HEK293 (cell line): ENCODE results near the gene IRF3.

Source experiments
- KLF10 ChIP-seq: fragments of 450-650 bp; IDR thresholded peaks from 2 replicates; pipeline ENCODE4 v1.5.1; 2018; ENCODE audit warnings: missing biosample characterization, mild to moderate bottlenecking, missing genetic modification characterization
- KLF16 ChIP-seq: fragments of 450-650 bp; formaldehyde crosslinking; IDR thresholded peaks from 2 replicates; pipeline ENCODE4 v1.5.1; 2017; ENCODE audit warnings: missing biosample characterization, missing genetic modification characterization
- SP3 ChIP-seq: fragments of 450-650 bp; formaldehyde crosslinking; IDR thresholded peaks from 2 replicates; pipeline ENCODE4 v1.5.1; 2016; ENCODE audit warnings: missing biosample characterization, missing genetic modification characterization
- TCF7L2 ChIP-seq: IDR thresholded peaks from 2 replicates; pipeline ENCODE4 v1.6.1; 2011; ENCODE audit warnings: low read depth, mild to moderate bottlenecking, inconsistent platforms, low read length, moderate library complexity, borderline replicate concordance
- YY1 ChIP-seq: fragments of 450-650 bp; formaldehyde crosslinking; IDR thresholded peaks from 2 replicates; pipeline ENCODE4 v1.5.1; 2018; ENCODE audit warnings: missing biosample characterization, missing genetic modification characterization
- ZBTB7A ChIP-seq: fragments of 450-650 bp; formaldehyde crosslinking; IDR thresholded peaks from 2 replicates; pipeline ENCODE4 v1.5.1; 2016; ENCODE audit warnings: low read depth, missing biosample characterization, missing genetic modification characterization
- ZNF121 ChIP-seq: fragments of 450-650 bp; formaldehyde crosslinking; IDR thresholded peaks from 2 replicates; pipeline ENCODE4 v1.5.1; 2016; ENCODE audit warnings: missing biosample characterization, missing genetic modification characterization
- ZNF248 ChIP-seq: fragments of 450-650 bp; formaldehyde crosslinking; IDR thresholded peaks from 2 replicates; pipeline ENCODE4 v1.5.1; 2017; ENCODE audit warnings: missing biosample characterization, missing genetic modification characterization
- ZNF366 ChIP-seq: fragments of 450-650 bp; formaldehyde crosslinking; conservative IDR thresholded peaks from 2 replicates; pipeline ENCODE4 v1.5.1; 2016; ENCODE audit warnings: missing biosample characterization, missing genetic modification characterization
- ZNF596 ChIP-seq: fragments of 450-650 bp; IDR thresholded peaks from 2 replicates; pipeline ENCODE4 v1.5.0; 2018; ENCODE audit warnings: missing biosample characterization, mild to moderate bottlenecking, missing genetic modification characterization, moderate library complexity
- ZNF600 ChIP-seq: fragments of 450-650 bp; formaldehyde crosslinking; IDR thresholded peaks from 2 replicates; pipeline ENCODE4 v1.5.1; 2016; ENCODE audit warnings: missing biosample characterization, missing genetic modification characterization
- ZNF660 ChIP-seq: fragments of 450-650 bp; IDR thresholded peaks from 2 replicates; pipeline ENCODE4 v1.5.1; 2018; ENCODE audit warnings: missing biosample characterization, mild to moderate bottlenecking, missing genetic modification characterization
- ZNF692 ChIP-seq: fragments of 450-650 bp; formaldehyde crosslinking; IDR thresholded peaks from 2 replicates; pipeline ENCODE4 v1.5.1; 2016; ENCODE audit warnings: missing biosample characterization, missing genetic modification characterization
- ZNF768 ChIP-seq: fragments of 450-650 bp; formaldehyde crosslinking; IDR thresholded peaks from 2 replicates; pipeline ENCODE4 v1.5.1; 2018; ENCODE audit warnings: missing biosample characterization, mild to moderate bottlenecking, missing genetic modification characterization
- ZNF843 ChIP-seq: fragments of 450-650 bp; formaldehyde crosslinking; IDR thresholded peaks from 2 replicates; pipeline ENCODE4 v1.5.1; 2016; ENCODE audit warnings: missing biosample characterization, missing genetic modification characterization
- TF ChIP-seq, protein P1 (sequence below): fragments of 450-650 bp; IDR thresholded peaks from 2 replicates; pipeline ENCODE4 v1.5.1; 2018; ENCODE audit warnings: missing biosample characterization, missing genetic modification characterization
- TF ChIP-seq, protein P2 (sequence below): fragments of 450-650 bp; formaldehyde crosslinking; IDR thresholded peaks from 2 replicates; pipeline ENCODE4 v1.5.1; 2017; ENCODE audit warnings: missing biosample characterization, missing genetic modification characterization
- TF ChIP-seq, protein P3 (sequence below): fragments of 450-650 bp; formaldehyde crosslinking; IDR thresholded peaks from 2 replicates; pipeline ENCODE4 v1.5.1; 2016; ENCODE audit warnings: missing biosample characterization, missing genetic modification characterization
- TF ChIP-seq, protein P4 (sequence below): fragments of 450-650 bp; formaldehyde crosslinking; IDR thresholded peaks from 2 replicates; pipeline ENCODE4 v1.5.1; 2016; ENCODE audit warnings: missing biosample characterization, missing genetic modification characterization
- TF ChIP-seq, protein P5 (sequence below): fragments of 450-650 bp; formaldehyde crosslinking; IDR thresholded peaks from 2 replicates; pipeline ENCODE4 v1.5.1; 2016; ENCODE audit warnings: missing biosample characterization, missing genetic modification characterization
- TF ChIP-seq, protein P6 (sequence below): fragments of 450-650 bp; formaldehyde crosslinking; IDR thresholded peaks from 2 replicates; pipeline ENCODE4 v1.5.1; 2016; ENCODE audit warnings: missing biosample characterization, missing genetic modification characterization
- TF ChIP-seq, protein P7 (sequence below): fragments of 450-650 bp; formaldehyde crosslinking; conservative IDR thresholded peaks from 2 replicates; pipeline ENCODE4 v1.5.1; 2016; ENCODE audit warnings: low read depth, missing biosample characterization, missing genetic modification characterization
- TF ChIP-seq, protein P8 (sequence below): fragments of 450-650 bp; formaldehyde crosslinking; IDR thresholded peaks from 2 replicates; pipeline ENCODE4 v1.5.1; 2016; ENCODE audit warnings: missing biosample characterization, missing genetic modification characterization

Gene IRF3

DNA sequence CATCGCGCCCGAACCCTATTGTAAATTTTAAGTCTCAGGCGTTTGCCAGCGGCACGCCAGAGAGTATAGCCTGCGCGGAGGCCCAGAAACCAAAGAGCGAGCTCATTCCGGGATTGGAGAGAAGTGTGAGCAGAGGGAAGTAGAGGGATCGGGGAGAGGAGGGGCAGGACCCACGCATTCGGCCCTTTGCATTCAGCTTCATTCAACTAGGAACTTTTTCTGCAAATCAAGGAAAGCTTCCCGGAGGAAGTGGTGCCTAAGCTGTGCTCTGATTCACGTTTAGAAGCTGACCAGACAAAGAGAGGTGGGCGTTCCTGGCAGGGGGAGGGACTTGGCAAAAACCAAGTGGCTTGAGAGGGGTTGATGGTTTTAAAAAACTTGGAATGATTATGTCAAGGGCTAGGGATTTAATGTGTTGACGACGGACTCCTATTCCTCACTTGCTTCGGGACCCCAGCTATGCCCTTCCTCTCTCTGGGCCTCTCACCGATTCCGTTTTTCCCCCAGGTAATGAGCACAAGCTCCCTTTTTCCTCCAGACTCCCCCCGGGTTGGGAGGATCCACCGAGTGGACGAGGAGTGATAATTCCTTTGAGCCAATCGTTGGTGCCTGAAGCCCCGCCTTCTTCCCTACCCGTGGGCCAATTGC, 10.6 kb upstream of the IRF3 start (continued):
- no peak for TF ChIP-seq ZNF121 (tag by site-specific recombination)
- TF ChIP-seq, protein P1, sequence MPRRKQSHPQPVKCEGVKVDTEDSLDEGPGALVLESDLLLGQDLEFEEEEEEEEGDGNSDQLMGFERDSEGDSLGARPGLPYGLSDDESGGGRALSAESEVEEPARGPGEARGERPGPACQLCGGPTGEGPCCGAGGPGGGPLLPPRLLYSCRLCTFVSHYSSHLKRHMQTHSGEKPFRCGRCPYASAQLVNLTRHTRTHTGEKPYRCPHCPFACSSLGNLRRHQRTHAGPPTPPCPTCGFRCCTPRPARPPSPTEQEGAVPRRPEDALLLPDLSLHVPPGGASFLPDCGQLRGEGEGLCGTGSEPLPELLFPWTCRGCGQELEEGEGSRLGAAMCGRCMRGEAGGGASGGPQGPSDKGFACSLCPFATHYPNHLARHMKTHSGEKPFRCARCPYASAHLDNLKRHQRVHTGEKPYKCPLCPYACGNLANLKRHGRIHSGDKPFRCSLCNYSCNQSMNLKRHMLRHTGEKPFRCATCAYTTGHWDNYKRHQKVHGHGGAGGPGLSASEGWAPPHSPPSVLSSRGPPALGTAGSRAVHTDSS: peak; percentile 35; the same call in 1 of the 2 replicates
- TF ChIP-seq, protein P2, sequence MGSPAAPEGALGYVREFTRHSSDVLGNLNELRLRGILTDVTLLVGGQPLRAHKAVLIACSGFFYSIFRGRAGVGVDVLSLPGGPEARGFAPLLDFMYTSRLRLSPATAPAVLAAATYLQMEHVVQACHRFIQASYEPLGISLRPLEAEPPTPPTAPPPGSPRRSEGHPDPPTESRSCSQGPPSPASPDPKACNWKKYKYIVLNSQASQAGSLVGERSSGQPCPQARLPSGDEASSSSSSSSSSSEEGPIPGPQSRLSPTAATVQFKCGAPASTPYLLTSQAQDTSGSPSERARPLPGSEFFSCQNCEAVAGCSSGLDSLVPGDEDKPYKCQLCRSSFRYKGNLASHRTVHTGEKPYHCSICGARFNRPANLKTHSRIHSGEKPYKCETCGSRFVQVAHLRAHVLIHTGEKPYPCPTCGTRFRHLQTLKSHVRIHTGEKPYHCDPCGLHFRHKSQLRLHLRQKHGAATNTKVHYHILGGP: no peak
- peak; percentile 96 for TF ChIP-seq KLF16 (tag by site-specific recombination)
- TF ChIP-seq, protein P3, sequence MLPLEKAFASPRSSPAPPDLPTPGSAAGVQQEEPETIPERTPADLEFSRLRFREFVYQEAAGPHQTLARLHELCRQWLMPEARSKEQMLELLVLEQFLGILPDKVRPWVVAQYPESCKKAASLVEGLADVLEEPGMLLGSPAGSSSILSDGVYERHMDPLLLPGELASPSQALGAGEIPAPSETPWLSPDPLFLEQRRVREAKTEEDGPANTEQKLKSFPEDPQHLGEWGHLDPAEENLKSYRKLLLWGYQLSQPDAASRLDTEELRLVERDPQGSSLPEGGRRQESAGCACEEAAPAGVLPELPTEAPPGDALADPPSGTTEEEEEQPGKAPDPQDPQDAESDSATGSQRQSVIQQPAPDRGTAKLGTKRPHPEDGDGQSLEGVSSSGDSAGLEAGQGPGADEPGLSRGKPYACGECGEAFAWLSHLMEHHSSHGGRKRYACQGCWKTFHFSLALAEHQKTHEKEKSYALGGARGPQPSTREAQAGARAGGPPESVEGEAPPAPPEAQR (tag by site-specific recombination): no peak
- TF ChIP-seq TCF7L2: no peak
- TF ChIP-seq, protein P4, sequence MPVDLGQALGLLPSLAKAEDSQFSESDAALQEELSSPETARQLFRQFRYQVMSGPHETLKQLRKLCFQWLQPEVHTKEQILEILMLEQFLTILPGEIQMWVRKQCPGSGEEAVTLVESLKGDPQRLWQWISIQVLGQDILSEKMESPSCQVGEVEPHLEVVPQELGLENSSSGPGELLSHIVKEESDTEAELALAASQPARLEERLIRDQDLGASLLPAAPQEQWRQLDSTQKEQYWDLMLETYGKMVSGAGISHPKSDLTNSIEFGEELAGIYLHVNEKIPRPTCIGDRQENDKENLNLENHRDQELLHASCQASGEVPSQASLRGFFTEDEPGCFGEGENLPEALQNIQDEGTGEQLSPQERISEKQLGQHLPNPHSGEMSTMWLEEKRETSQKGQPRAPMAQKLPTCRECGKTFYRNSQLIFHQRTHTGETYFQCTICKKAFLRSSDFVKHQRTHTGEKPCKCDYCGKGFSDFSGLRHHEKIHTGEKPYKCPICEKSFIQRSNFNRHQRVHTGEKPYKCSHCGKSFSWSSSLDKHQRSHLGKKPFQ (tag by site-specific recombination): no peak
- TF ChIP-seq ZBTB7A (tag by site-specific recombination): no peak
- TF ChIP-seq ZNF843 (tag by site-specific recombination): no peak; the same call in 1 of the 2 replicates
- no peak; the same call in 1 of the 2 replicates for TF ChIP-seq ZNF692 (tag by site-specific recombination)
- TF ChIP-seq ZNF768 (tag by site-specific recombination): peak; percentile 96
- no peak for TF ChIP-seq YY1
- no peak for TF ChIP-seq ZNF596 (tag by site-specific recombination)
- TF ChIP-seq ZNF248 (tag by site-specific recombination): no peak
- TF ChIP-seq ZNF366 (tag by site-specific recombination): peak; percentile 94
- TF ChIP-seq SP3: peak; percentile 21
- TF ChIP-seq, protein P5, sequence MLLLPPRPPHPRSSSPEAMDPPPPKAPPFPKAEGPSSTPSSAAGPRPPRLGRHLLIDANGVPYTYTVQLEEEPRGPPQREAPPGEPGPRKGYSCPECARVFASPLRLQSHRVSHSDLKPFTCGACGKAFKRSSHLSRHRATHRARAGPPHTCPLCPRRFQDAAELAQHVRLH (tag by site-specific recombination): peak; percentile 86
- TF ChIP-seq ZNF600 (tag by site-specific recombination): no peak
- TF ChIP-seq, protein P6, sequence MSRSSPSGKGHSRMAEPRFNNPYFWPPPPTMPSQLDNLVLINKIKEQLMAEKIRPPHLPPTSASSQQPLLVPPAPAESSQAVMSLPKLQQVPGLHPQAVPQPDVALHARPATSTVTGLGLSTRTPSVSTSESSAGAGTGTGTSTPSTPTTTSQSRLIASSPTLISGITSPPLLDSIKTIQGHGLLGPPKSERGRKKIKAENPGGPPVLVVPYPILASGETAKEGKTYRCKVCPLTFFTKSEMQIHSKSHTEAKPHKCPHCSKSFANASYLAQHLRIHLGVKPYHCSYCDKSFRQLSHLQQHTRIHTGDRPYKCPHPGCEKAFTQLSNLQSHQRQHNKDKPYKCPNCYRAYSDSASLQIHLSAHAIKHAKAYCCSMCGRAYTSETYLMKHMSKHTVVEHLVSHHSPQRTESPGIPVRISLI: peak; percentile 81
- TF ChIP-seq ZNF660 (tag by site-specific recombination): peak; percentile 90
- TF ChIP-seq KLF10: peak; percentile 61; the same call in 1 of the 2 replicates
- TF ChIP-seq, protein P7, sequence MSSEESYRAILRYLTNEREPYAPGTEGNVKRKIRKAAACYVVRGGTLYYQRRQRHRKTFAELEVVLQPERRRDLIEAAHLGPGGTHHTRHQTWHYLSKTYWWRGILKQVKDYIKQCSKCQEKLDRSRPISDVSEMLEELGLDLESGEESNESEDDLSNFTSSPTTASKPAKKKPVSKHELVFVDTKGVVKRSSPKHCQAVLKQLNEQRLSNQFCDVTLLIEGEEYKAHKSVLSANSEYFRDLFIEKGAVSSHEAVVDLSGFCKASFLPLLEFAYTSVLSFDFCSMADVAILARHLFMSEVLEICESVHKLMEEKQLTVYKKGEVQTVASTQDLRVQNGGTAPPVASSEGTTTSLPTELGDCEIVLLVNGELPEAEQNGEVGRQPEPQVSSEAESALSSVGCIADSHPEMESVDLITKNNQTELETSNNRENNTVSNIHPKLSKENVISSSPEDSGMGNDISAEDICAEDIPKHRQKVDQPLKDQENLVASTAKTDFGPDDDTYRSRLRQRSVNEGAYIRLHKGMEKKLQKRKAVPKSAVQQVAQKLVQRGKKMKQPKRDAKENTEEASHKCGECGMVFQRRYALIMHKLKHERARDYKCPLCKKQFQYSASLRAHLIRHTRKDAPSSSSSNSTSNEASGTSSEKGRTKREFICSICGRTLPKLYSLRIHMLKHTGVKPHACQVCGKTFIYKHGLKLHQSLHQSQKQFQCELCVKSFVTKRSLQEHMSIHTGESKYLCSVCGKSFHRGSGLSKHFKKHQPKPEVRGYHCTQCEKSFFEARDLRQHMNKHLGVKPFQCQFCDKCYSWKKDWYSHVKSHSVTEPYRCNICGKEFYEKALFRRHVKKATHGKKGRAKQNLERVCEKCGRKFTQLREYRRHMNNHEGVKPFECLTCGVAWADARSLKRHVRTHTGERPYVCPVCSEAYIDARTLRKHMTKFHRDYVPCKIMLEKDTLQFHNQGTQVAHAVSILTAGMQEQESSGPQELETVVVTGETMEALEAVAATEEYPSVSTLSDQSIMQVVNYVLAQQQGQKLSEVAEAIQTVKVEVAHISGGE (tag by site-specific recombination): 0 out of 2 replicates have a peak, but pooled peaks have one; percentile 22
- TF ChIP-seq, protein P8, sequence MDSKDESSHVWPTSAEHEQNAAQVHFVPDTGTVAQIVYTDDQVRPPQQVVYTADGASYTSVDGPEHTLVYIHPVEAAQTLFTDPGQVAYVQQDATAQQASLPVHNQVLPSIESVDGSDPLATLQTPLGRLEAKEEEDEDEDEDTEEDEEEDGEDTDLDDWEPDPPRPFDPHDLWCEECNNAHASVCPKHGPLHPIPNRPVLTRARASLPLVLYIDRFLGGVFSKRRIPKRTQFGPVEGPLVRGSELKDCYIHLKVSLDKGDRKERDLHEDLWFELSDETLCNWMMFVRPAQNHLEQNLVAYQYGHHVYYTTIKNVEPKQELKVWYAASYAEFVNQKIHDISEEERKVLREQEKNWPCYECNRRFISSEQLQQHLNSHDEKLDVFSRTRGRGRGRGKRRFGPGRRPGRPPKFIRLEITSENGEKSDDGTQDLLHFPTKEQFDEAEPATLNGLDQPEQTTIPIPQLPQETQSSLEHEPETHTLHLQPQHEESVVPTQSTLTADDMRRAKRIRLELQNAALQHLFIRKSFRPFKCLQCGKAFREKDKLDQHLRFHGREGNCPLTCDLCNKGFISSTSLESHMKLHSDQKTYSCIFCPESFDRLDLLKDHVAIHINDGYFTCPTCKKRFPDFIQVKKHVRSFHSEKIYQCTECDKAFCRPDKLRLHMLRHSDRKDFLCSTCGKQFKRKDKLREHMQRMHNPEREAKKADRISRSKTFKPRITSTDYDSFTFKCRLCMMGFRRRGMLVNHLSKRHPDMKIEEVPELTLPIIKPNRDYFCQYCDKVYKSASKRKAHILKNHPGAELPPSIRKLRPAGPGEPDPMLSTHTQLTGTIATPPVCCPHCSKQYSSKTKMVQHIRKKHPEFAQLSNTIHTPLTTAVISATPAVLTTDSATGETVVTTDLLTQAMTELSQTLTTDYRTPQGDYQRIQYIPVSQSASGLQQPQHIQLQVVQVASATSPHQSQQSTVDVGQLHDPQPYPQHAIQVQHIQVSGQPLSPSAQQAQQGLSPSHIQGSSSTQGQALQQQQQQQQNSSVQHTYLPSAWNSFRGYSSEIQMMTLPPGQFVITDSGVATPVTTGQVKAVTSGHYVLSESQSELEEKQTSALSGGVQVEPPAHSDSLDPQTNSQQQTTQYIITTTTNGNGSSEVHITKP (tag by site-specific recombination): peak; percentile 100
